ENCODE measurements around the gene SLC25A30. TPM values are rescaled to one million over a fixed set of nuclear protein-coding genes. Genes with fewer than 3 reads are reported as not detected.
"Not testable (repeated sequence)": the region's sequence is repeated elsewhere in the genome, so short reads cannot be mapped to it uniquely, and the experiment has no call there.

The SLC25A30 gene
- total and polyA plus RNA-seq, 2 donors = 2.9 to 5.9 TPM

DNA sequence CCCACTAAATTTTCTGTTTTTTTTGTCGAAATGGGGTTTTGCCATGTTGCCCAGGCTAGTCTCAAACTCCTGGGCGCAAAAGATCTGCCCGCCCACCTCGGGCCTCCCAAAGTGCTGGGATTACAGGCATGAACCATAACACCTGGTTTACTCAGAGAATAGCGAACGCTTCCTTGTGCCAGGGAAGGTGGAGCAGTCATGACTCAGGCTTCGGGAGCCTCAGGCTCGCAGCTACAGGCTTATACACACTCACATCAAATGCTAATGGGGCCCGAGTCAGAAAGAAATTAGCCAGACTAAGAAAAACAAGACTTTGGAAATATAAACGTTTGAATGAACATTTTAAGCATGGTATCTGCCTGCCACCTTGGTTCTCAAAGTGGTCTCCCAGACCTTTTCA is 66.1 kb downstream of the SLC25A30 start:
- no peaks in the 10 kb centered on the region for H3K9me3 ChIP-seq (ENCODE audit: control insufficient read depth in 2 of 2, insufficient read depth in 1 of 2, low read length in 1 of 2)
- DNase-seq (ENCODE audit: low read depth in 6 of 9, low spot score in 9 of 9) = no peak
- no peak overlapping the region for H3K27ac ChIP-seq (ENCODE audit: low read depth in 1 of 2, low read length in 1 of 2)
- no peaks in the 10 kb centered on the region for H3K27me3 ChIP-seq (ENCODE audit: control insufficient read depth in 2 of 2, insufficient read depth in 1 of 2, low read length in 1 of 2)
- 88% methylated on average over 10 of the region's 10 CpGs for WGBS
- peaks cover 35 to 40% of the 10 kb centered on the region in 2 donors for H3K36me3 ChIP-seq (ENCODE audit: control insufficient read depth in 2 of 2, insufficient read depth in 2 of 2, low read length in 1 of 2)
- H3K4me1 ChIP-seq (ENCODE audit: control insufficient read depth in 2 of 2, insufficient read depth in 2 of 2, low read length in 2 of 2) = peaks cover 0 to 2% of the 10 kb centered on the region in 2 donors
- H3K4me3 ChIP-seq (ENCODE audit: low read length in 2 of 2) = no peak overlapping the region

DNA sequence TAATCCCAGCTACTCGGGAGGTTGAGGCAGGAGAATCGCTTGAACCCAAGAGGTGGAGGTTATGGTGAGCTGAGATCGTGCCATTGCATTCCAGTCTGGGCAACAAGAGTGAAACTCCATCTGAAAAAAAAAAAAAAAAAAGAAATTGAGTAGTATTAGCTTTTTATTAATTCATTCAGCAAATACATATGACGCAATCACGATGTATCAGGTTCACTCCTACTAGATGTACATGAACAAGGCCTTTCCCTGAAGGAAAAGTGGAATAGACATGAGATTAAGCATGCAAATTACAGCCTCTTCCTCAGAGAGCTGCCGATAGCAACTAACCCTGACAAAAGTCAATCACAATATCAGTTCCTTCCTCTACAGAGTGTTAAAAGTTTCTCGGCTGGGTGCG is 68.0 kb downstream of the SLC25A30 start:
- no peak overlapping the region for H3K27ac ChIP-seq (ENCODE audit: low read depth in 1 of 2, low read length in 1 of 2)
- no peak overlapping the region for H3K4me3 ChIP-seq (ENCODE audit: low read length in 2 of 2)
- DNase-seq (ENCODE audit: low read depth in 6 of 9, low spot score in 9 of 9) = no peak
- 98% methylated on average over 8 of the region's 8 CpGs for WGBS
- H3K36me3 ChIP-seq (ENCODE audit: control insufficient read depth in 2 of 2, insufficient read depth in 2 of 2, low read length in 1 of 2) = peaks cover 36 to 39% of the 10 kb centered on the region in 2 donors
- no peaks in the 10 kb centered on the region for H3K9me3 ChIP-seq (ENCODE audit: control insufficient read depth in 2 of 2, insufficient read depth in 1 of 2, low read length in 1 of 2)
- no peaks in the 10 kb centered on the region for H3K27me3 ChIP-seq (ENCODE audit: control insufficient read depth in 2 of 2, insufficient read depth in 1 of 2, low read length in 1 of 2)
- H3K4me1 ChIP-seq (ENCODE audit: control insufficient read depth in 2 of 2, insufficient read depth in 2 of 2, low read length in 2 of 2) = no peaks in the 10 kb centered on the region

DNA sequence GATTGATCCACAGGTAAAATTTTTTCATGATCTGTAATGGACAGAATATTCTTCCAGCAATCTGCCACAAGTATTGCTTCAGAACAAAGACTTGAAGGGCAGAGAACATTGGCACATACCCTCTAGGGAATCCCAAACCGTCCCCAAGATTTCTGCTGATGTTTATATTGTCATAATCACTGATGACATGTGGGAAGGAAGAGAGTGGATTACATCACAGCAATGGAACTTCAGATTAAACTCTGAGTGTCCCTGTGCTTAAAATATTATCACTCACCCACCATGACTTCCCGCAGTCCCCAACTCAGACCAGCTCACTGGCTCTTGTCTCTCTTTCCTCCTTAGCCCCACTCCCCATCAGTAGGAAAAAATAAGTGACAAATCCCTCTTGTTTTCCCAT is 68.7 kb downstream of the SLC25A30 start:
- DNase-seq (ENCODE audit: low read depth in 6 of 9, low spot score in 9 of 9) = no peak
- Histone ChIP-seq H3K4me3 (ENCODE audit: low read length in 2 of 2) (no peak overlapping the region), H3K4me1 (ENCODE audit: control insufficient read depth in 2 of 2, insufficient read depth in 2 of 2, low read length in 2 of 2) (no peaks in the 10 kb centered on the region), H3K36me3 (ENCODE audit: control insufficient read depth in 2 of 2, insufficient read depth in 2 of 2, low read length in 1 of 2) (peaks cover 39 to 46% of the 10 kb centered on the region in 2 donors), H3K27ac (ENCODE audit: low read depth in 1 of 2, low read length in 1 of 2) (no peak overlapping the region), H3K27me3 (ENCODE audit: control insufficient read depth in 2 of 2, insufficient read depth in 1 of 2, low read length in 1 of 2) (no peaks in the 10 kb centered on the region), H3K9me3 (ENCODE audit: control insufficient read depth in 2 of 2, insufficient read depth in 1 of 2, low read length in 1 of 2) (no peaks in the 10 kb centered on the region)
- 96% methylated on average over 2 of the region's 2 CpGs for WGBS

DNA sequence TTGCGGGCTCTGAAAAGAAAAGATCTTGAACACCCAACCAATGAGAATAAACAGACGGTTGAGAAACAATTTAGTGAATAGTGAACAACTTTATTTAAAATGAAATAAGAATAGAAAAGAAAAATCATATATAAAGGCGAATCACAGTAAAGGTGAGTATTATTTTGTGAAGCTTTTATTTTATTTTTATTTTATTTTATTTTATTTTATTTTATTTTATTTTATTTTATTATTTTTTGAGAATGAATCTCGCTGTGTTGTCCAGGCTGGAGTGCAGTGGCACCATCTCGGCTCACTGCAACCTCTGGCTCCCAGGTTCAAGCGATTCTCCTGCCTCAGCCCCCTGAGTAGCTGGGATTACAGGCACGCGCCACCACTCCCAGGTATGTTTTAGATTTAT is 74.1 kb downstream of the SLC25A30 start:
- not testable (repeated sequence) for H3K4me1 ChIP-seq (ENCODE audit: control insufficient read depth in 2 of 2, insufficient read depth in 2 of 2, low read length in 2 of 2); H3K27me3 ChIP-seq (ENCODE audit: control insufficient read depth in 2 of 2, insufficient read depth in 1 of 2, low read length in 1 of 2); H3K9me3 ChIP-seq (ENCODE audit: control insufficient read depth in 2 of 2, insufficient read depth in 1 of 2, low read length in 1 of 2); H3K27ac ChIP-seq (ENCODE audit: low read depth in 1 of 2, low read length in 1 of 2); DNase-seq (ENCODE audit: low read depth in 6 of 9, low spot score in 9 of 9); H3K4me3 ChIP-seq (ENCODE audit: low read length in 2 of 2)
- WGBS = 98% methylated on average over 8 of the region's 8 CpGs
- peaks cover 23 to 31% of the 10 kb centered on the region in 2 donors for H3K36me3 ChIP-seq (ENCODE audit: control insufficient read depth in 2 of 2, insufficient read depth in 2 of 2, low read length in 1 of 2)

Other genes with a start within 250 kb of the SLC25A30 start
- not detected for gene KCTD4, start 217.3 kb downstream of the SLC25A30 start, total RNA-seq
- gene KCTD4, start 217.3 kb downstream of the SLC25A30 start, polyA plus RNA-seq = not detected
- gene TPT1, start 77.2 kb downstream of the SLC25A30 start, total RNA-seq = 4,768 TPM
- 12,260 TPM for gene TPT1, start 77.2 kb downstream of the SLC25A30 start, polyA plus RNA-seq
- 24.1 TPM for gene COG3, start 46.6 kb upstream of the SLC25A30 start, total RNA-seq
- gene COG3, start 46.6 kb upstream of the SLC25A30 start, polyA plus RNA-seq = 29.6 TPM
- not detected for gene ERICH6B, start 197.4 kb upstream of the SLC25A30 start, total RNA-seq
- not detected for gene ERICH6B, start 197.4 kb upstream of the SLC25A30 start, polyA plus RNA-seq

Data from thymus (tissue), 11 donors.